A549 (cell line): ENCODE measurements around the gene IL9. TPM values are rescaled to one million over a fixed set of nuclear protein-coding genes. Genes with fewer than 3 reads are reported as not detected.

Experiments used
- ATAC-seq, 2 experiments: fragments of 200-7000 bp in 1 of 2; fragments of >200 bp in 1 of 2; cut with Nextera tagmentation in 1 of 2; cut with Tn5 transposase in 1 of 2; 3 replicates each; pipeline versions ENCODE4 v1.8.0 to v1.9.1; 2018 to 2020; ENCODE audit warnings: mild to moderate bottlenecking in 1 of 2, moderate library complexity in 1 of 2
- CTCF ChIA-PET: fragments of 300-600 bp; sonication (Branson Sonifier 250); formaldehyde crosslinking; extraction: SDS; loops from one replicate; lab custom pipeline; 2021; ENCODE audit warnings: antibody characterized with exemption, inconsistent platforms; lab: Yijun Ruan, JAX
- POLR2A ChIA-PET: fragments of 350-600 bp; formaldehyde crosslinking; extraction: SDS; loops from one replicate; lab custom pipeline; 2021; ENCODE audit warnings: antibody characterized with exemption, inconsistent platforms; lab: Yijun Ruan, JAX
- DNase-seq, 2 experiments: peaks; one replicate each; pipeline versions ENCODE4 v3.0.0 to v3.0.0-alpha.2; 2011 to 2016; ENCODE audit warnings: low read depth in 1 of 2, low spot score in 1 of 2
- FAIRE-seq: peaks from 2 replicates; lab custom pipeline; 2011; peaks lifted over from hg19 to GRCh38; lab: Jason Lieb, UNC
- H3K27ac ChIP-seq, 2 experiments: fragments of >200 bp; sonication (Bioruptor Twin); formaldehyde crosslinking; 3 replicates each; pipeline ENCODE4 v1.5.1; 2016 to 2017
- H3K4me1 ChIP-seq: fragments of >200 bp; sonication (Bioruptor Twin); formaldehyde crosslinking; 3 replicates; pipeline ENCODE4 v1.6.1; 2016
- H3K4me2 ChIP-seq: fragments of >200 bp; sonication (Bioruptor Twin); formaldehyde crosslinking; 3 replicates; pipeline ENCODE4 v1.6.1; 2016
- H3K4me3 ChIP-seq: fragments of >200 bp; sonication (Bioruptor Twin); formaldehyde crosslinking; 3 replicates; pipeline ENCODE4 v1.5.1; 2016
- H3K9me3 ChIP-seq: fragments of >200 bp; sonication (Bioruptor Twin); formaldehyde crosslinking; 3 replicates; pipeline ENCODE4 v1.6.1; 2016
- BHLHE40 ChIP-seq: IDR thresholded peaks from 2 replicates; pipeline ENCODE4 v1.6.1; 2012; ENCODE audit warnings: low read depth, low read length, inconsistent platforms
- CHD4 ChIP-seq: fragments of 200-600 bp; sonication (generic); IDR thresholded peaks from 2 replicates; pipeline ENCODE4 v1.6.1; 2016; ENCODE audit warnings: antibody characterized with exemption, mild to moderate bottlenecking, borderline replicate concordance
- FOSB ChIP-seq: fragments of 250-450 bp; sonication (Bioruptor Pico); IDR thresholded peaks from 2 replicates; pipeline ENCODE4 v1.5.0; 2020; ENCODE audit warnings: mild to moderate bottlenecking, moderate library complexity
- FOSL2 ChIP-seq, 2 experiments: fragments of 450-650 bp in 1 of 2; fragments of >200 bp in 1 of 2; sonication (Bioruptor Twin) in 1 of 2; formaldehyde crosslinking; IDR thresholded peaks; 2 replicates each; pipeline versions ENCODE4 v1.5.0 to v1.6.1; 2016 to 2020; ENCODE audit warnings: mild to moderate bottlenecking in 1 of 2, moderate library complexity in 1 of 2
- GATA3 ChIP-seq: IDR thresholded peaks from 2 replicates; pipeline ENCODE4 v1.6.1; 2012; ENCODE audit warnings: borderline replicate concordance
- HDAC2 ChIP-seq: fragments of 200-600 bp; sonication (generic); IDR thresholded peaks from 2 replicates; pipeline ENCODE4 v1.6.1; 2016
- KDM5A ChIP-seq: fragments of 200-600 bp; sonication (generic); IDR thresholded peaks from 2 replicates; pipeline ENCODE4 v1.6.1; 2016; ENCODE audit warnings: antibody characterized with exemption, mild to moderate bottlenecking
- MAFK ChIP-seq: fragments of 450-650 bp; IDR thresholded peaks from 2 replicates; pipeline ENCODE4 v1.6.1; 2014; ENCODE audit not compliant: partially characterized antibody
- MAZ ChIP-seq: fragments of 150-350 bp; IDR thresholded peaks from 2 replicates; pipeline ENCODE4 v1.6.1; 2014; ENCODE audit warnings: antibody characterized with exemption, low read depth, low read length, borderline replicate concordance
- RAD21 ChIP-seq, 2 experiments: fragments of >200 bp in 1 of 2; sonication (Bioruptor Twin) in 1 of 2; formaldehyde crosslinking in 1 of 2; IDR thresholded peaks in 1 of 2; conservative IDR thresholded peaks in 1 of 2; 2 replicates in 1 of 2; 3 replicates in 1 of 2; pipeline ENCODE4 v1.6.1; 2012 to 2018; ENCODE audit warnings: inconsistent platforms in 1 of 2
- RARB ChIP-seq: fragments of 250-450 bp; sonication (Bioruptor Pico); IDR thresholded peaks from 2 replicates; pipeline ENCODE4 v1.8.0; 2021; ENCODE audit warnings: mild to moderate bottlenecking, moderate library complexity
- RFX5 ChIP-seq: fragments of 450-650 bp; IDR thresholded peaks from 2 replicates; pipeline ENCODE4 v1.7.1; 2014; ENCODE audit warnings: antibody characterized with exemption, mild to moderate bottlenecking, moderate library complexity
- RNF2 ChIP-seq: fragments of 200-600 bp; sonication (generic); IDR thresholded peaks from 2 replicates; pipeline ENCODE4 v1.6.1; 2016; ENCODE audit warnings: low read depth, mild to moderate bottlenecking, antibody characterized with exemption, moderate library complexity, borderline replicate concordance
- ZNF302 ChIP-seq: fragments of 250-450 bp; sonication (Bioruptor Pico); IDR thresholded peaks from 2 replicates; pipeline ENCODE4 v1.9.0; 2021; ENCODE audit warnings: inconsistent platforms, mild to moderate bottlenecking, moderate library complexity
- ZSCAN20 ChIP-seq: fragments of 250-450 bp; sonication (Bioruptor Pico); IDR thresholded peaks from 2 replicates; pipeline ENCODE4 v1.8.0; 2022; ENCODE audit warnings: mild to moderate bottlenecking, moderate library complexity
- WGBS: methylation state at CpG from one replicate; pipeline ENCODE4 v1.1.6; 2017; ENCODE audit errors: missing lambda C conversion rate; 5-methylcytosine and 5-hydroxymethylcytosine counted together
- polyA plus RNA-seq, 4 experiments: library from polyadenylated mRNA; depleted of rRNA in 3 of 4; stranded (reverse); fragments of >200 nt; fragmentation: RNase III in 1 of 4; extraction: RNeasy Plus Mini Kit Qiagen cat#74134 plus additional on column Dnase treatment in 1 of 4; gene quantifications; 2 replicates in 3 of 4; 3 replicates in 1 of 4; pipeline ENCODE4 v1.2.3, GENCODE V29; 2011 to 2017
- TF ChIP-seq, protein P1 (sequence below): fragments of 250-450 bp; sonication (Bioruptor Pico); IDR thresholded peaks from 2 replicates; pipeline ENCODE4 v1.5.0; 2021; ENCODE audit warnings: mild to moderate bottlenecking, moderate library complexity, borderline replicate concordance
- TF ChIP-seq, protein P2 (sequence below): fragments of 250-450 bp; sonication (Bioruptor Pico); IDR thresholded peaks from 2 replicates; pipeline ENCODE4 v1.5.0; 2020; ENCODE audit warnings: low read depth, mild to moderate bottlenecking, moderate library complexity
- TF ChIP-seq, protein P3 (sequence below): fragments of 150-350 bp; IDR thresholded peaks from 2 replicates; pipeline ENCODE4 v1.6.1; 2014; ENCODE audit warnings: low read depth, mild to moderate bottlenecking, low read length
- TF ChIP-seq, protein P4 (sequence below): fragments of 450-650 bp; IDR thresholded peaks from 2 replicates; pipeline ENCODE4 v1.6.1; 2014; ENCODE audit warnings: antibody characterized with exemption
- TF ChIP-seq, protein P5 (sequence below): fragments of >200 bp; sonication (Bioruptor Twin); formaldehyde crosslinking; IDR thresholded peaks from 3 replicates; pipeline ENCODE4 v1.6.1; 2016

The IL9 gene
- polyA plus RNA-seq, 2 of the 4 experiments (the other 2 are of a cell fraction) = not detected

DNA sequence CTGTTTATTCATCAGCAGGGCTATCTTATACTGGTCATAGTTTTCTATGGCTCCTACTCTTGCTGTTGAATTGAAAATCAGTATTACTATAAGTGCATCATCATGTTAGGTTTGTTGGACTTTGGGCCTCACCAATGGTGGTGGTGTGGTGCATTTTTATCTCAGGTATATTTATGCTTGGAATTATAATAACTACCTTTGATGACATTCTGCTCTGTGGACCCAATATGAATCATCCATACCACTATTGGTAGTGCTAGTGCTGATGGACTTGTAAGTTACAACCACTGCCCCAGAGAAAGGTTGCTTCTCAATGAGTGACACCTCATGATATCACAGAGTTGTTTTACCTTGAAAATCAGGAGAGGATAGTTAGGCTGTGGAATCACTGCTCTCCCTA, 28.0 kb downstream of the IL9 start:
- Histone ChIP-seq H3K4me1 (no peaks in the 10 kb centered on the region), H3K4me2 (no peak overlapping the region), H3K27ac (no peak overlapping the region), H3K4me3 (no peak overlapping the region), H3K9me3 (no peaks in the 10 kb centered on the region)
- FAIRE-seq = no peak
- ChIA-PET CTCF (interaction anchor here (0.8 to 1.0 kb wide), 2 partner anchors 9 to 301 kb away, joined by 3 to 4 read pairs; no protein-coding TSS in a partner anchor), POLR2A (no interaction called here)
- TF ChIP-seq GATA3 (no peak), MAFK (no peak), BHLHE40 (no peak), MAZ (no peak), RNF2 (no peak), RFX5 (no peak)
- TF ChIP-seq, protein P1, sequence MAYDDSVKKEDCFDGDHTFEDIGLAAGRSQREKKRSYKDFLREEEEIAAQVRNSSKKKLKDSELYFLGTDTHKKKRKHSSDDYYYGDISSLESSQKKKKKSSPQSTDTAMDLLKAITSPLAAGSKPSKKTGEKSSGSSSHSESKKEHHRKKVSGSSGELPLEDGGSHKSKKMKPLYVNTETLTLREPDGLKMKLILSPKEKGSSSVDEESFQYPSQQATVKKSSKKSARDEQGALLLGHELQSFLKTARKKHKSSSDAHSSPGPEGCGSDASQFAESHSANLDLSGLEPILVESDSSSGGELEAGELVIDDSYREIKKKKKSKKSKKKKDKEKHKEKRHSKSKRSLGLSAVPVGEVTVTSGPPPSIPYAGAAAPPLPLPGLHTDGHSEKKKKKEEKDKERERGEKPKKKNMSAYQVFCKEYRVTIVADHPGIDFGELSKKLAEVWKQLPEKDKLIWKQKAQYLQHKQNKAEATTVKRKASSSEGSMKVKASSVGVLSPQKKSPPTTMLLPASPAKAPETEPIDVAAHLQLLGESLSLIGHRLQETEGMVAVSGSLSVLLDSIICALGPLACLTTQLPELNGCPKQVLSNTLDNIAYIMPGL (CRISPR knock-in tag) = no peak
- TF ChIP-seq, protein P2, sequence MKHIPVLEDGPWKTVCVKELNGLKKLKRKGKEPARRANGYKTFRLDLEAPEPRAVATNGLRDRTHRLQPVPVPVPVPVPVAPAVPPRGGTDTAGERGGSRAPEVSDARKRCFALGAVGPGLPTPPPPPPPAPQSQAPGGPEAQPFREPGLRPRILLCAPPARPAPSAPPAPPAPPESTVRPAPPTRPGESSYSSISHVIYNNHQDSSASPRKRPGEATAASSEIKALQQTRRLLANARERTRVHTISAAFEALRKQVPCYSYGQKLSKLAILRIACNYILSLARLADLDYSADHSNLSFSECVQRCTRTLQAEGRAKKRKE (CRISPR knock-in tag) = no peak
- TF ChIP-seq, protein P3, sequence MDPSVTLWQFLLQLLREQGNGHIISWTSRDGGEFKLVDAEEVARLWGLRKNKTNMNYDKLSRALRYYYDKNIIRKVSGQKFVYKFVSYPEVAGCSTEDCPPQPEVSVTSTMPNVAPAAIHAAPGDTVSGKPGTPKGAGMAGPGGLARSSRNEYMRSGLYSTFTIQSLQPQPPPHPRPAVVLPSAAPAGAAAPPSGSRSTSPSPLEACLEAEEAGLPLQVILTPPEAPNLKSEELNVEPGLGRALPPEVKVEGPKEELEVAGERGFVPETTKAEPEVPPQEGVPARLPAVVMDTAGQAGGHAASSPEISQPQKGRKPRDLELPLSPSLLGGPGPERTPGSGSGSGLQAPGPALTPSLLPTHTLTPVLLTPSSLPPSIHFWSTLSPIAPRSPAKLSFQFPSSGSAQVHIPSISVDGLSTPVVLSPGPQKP = no peak
- no peak for ATAC-seq
- no peak for DNase-seq

DNA sequence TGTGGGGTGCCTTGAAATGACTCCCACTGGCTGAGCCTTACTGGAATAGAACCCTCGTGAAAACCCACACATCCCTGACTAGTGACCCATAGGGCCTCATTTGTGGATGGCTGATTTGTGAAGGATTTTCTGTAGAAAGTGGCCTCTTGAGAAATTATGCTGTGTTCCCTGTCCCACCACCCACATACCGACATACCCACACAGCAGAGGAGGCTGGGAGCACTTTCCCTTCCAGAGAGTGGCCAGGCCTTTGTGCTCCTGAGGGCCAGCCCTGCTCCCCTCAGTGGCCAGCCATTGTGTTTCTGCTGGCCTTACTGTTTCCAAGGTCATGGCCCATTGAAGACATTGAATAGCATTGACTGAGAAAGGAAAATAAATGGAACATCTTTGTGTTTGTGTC, 29.6 kb downstream of the IL9 start:
- no peak overlapping the region for H3K4me2 ChIP-seq
- ATAC-seq (no peak), FAIRE-seq (no peak), DNase-seq (no peak)
- H3K27ac ChIP-seq = no peak overlapping the region
- WGBS = 0% methylated on average over 2 of the region's 2 CpGs
- ChIA-PET CTCF (interaction anchor here (1.1 kb wide), 1 partner anchor 26 kb away, joined by 3 read pairs; no protein-coding TSS in a partner anchor), POLR2A (no interaction called here)
- TF ChIP-seq FOSL2 (IDR thresholded peaks at IDR 0.05) (no peak), FOSL2 (CRISPR knock-in tag; IDR thresholded peaks at IDR 0.05) (no peak)
- H3K4me1 ChIP-seq = no peaks in the 10 kb centered on the region
- H3K4me3 ChIP-seq = no peak overlapping the region
- no peaks in the 10 kb centered on the region for H3K9me3 ChIP-seq

DNA sequence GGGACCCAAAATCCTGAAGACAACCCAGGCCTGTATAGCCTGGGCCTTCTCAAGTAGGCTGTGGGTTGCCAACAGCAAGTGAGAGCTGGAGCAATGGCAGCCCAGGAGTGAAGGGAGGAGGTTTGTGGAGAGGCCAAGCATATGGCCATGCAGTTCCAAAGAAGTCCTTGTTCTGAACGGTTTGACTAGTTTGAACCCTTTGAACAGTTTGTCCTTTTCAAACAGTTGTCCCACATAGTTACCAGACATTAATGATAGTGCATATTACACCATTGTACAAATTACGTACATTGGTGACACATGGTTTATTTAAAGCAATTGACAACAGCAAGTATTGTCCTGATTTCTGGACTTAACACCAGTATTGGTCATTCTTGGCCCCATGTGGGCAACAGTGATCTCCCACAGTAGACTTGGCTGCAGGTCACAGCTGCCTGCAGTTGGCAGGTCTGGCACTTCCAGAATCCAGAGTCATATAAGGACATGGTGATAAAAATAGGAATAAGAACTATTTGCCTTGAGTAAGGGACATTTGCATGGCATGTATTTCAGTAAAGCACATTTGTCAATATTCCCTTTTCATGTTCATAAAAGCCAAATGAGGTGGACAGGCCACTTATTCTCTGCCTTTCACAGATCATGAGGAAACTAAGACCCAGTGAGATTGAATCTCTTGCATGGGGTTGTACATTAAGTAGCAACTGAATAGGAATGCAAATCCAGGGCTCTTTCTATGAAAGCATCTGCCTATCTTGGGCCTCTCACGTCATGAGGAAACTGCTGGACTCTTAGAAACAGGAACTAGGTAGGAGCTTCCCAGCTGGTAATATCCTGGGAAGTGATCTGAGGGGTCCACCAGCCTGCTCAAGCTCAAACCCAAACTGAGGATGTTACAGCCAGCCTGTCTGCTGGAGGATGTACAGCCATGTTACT, 30.9 kb downstream of the IL9 start:
- 27% methylated on average over 3 of the region's 3 CpGs for WGBS
- ChIA-PET CTCF (interaction anchor here (1.1 kb wide), 1 partner anchor 27 kb away, joined by 3 read pairs; no protein-coding TSS in a partner anchor), POLR2A (no interaction called here)
- DNase-seq (no peak), ATAC-seq (no peak), FAIRE-seq (no peak)
- Histone ChIP-seq H3K27ac (no peak overlapping the region), H3K9me3 (no peaks in the 10 kb centered on the region), H3K4me2 (no peak overlapping the region), H3K4me1 (no peaks in the 10 kb centered on the region), H3K4me3 (no peak overlapping the region)
- no peak for TF ChIP-seq ZNF302 (CRISPR knock-in tag)

DNA sequence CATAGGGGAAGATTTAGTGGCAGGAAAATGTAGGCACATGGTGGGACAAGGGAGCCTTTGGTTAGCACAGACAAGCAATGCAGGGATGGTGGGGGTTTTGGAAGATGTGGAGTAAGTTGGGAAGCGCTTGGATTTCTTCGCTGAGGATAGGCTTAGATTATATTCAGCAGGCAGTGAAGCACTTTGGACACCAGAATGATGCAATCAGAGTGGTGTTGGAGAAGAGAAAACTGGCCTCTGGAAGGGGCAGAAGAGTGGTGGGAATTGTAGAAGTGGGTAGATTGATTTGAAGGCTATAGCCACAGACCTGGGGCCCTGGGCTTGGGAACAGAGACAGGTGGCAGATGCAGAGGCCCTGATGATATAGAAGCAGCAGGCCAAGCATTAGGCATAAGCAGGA, 32.9 kb downstream of the IL9 start:
- ChIA-PET CTCF (no interaction called here), POLR2A (no interaction called here)
- DNase-seq (no peak), FAIRE-seq (no peak), ATAC-seq (no peak)
- no peaks in the 10 kb centered on the region for H3K4me1 ChIP-seq
- WGBS = 83% methylated on average over 2 of the region's 2 CpGs
- H3K27ac ChIP-seq = no peak overlapping the region
- no peaks in the 10 kb centered on the region for H3K9me3 ChIP-seq
- H3K4me3 ChIP-seq = no peak overlapping the region
- H3K4me2 ChIP-seq = no peak overlapping the region
- TF ChIP-seq, protein P4, sequence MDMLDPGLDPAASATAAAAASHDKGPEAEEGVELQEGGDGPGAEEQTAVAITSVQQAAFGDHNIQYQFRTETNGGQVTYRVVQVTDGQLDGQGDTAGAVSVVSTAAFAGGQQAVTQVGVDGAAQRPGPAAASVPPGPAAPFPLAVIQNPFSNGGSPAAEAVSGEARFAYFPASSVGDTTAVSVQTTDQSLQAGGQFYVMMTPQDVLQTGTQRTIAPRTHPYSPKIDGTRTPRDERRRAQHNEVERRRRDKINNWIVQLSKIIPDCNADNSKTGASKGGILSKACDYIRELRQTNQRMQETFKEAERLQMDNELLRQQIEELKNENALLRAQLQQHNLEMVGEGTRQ = no peak
- TF ChIP-seq ZSCAN20 (CRISPR knock-in tag) (no peak), HDAC2 (no peak), RAD21 (conservative IDR thresholded peaks at IDR 0.05 in 1 of 2, IDR thresholded peaks at IDR 0.05 in 1 of 2) (no peak), MAFK (no peak), RARB (CRISPR knock-in tag) (no peak), MAZ (no peak), KDM5A (no peak), CHD4 (no peak), FOSB (CRISPR knock-in tag) (no peak)
- TF ChIP-seq, protein P5, sequence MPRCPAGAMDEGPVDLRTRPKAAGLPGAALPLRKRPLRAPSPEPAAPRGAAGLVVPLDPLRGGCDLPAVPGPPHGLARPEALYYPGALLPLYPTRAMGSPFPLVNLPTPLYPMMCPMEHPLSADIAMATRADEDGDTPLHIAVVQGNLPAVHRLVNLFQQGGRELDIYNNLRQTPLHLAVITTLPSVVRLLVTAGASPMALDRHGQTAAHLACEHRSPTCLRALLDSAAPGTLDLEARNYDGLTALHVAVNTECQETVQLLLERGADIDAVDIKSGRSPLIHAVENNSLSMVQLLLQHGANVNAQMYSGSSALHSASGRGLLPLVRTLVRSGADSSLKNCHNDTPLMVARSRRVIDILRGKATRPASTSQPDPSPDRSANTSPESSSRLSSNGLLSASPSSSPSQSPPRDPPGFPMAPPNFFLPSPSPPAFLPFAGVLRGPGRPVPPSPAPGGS = no peak
- TF ChIP-seq, protein P1 (CRISPR knock-in tag) = no peak
